Measurements from ENCODE around the gene UCN.
"Not testable (repeated sequence)": the region's sequence is repeated elsewhere in the genome, so short reads cannot be mapped to it uniquely, and the experiment has no call there.

The UCN gene

DNA sequence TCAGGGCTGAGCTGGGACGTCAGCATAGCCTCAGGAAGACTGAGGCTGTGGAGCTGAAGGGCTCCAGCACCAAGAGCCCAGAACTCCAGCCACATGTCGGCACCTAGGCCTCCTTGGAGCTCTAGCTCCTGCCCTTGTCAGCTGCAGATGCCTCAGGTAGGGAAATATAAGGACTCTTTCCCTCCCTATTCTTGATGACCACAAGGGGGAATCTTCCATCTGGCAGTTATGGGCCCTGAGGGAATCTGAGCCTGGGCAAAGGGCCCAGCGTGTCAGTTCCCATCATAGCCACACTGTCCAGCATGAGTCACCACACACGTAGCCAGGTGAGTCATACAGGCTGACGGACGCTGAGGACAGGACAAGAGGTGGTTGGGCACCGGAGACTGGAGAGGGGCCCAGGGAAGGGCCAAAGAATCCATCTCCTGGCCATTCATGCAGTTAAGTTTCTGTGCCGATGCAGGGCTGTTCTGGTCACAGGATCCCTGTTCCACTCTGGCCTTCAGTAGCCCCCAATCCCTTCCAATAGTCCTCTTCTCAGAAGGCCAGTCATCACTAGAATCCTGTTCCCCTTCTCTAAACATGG lies 12.8 kb upstream of the UCN start:
- no peak overlapping the region for H3K27ac ChIP-seq (ENCODE audit: low read depth, low read length, poor library complexity, severe bottlenecking)
- H3K36me3 ChIP-seq (ENCODE audit: insufficient read depth, low read length): peaks cover 14% of the 10 kb centered on the region
- peak overlapping the region; percentile 99; the same call in 1 of the 2 replicates for H3K4me2 ChIP-seq (ENCODE audit: low read length)
- H2AFZ ChIP-seq (ENCODE audit: low read length): no peak overlapping the region
- H3K4me3 ChIP-seq (ENCODE audit: low read depth, low read length, poor library complexity, severe bottlenecking): no peak overlapping the region
- H3K9me2 ChIP-seq (ENCODE audit: low read depth, low read length): no peaks in the 10 kb centered on the region
- peaks cover 5% of the 10 kb centered on the region for H3F3A ChIP-seq (ENCODE audit: insufficient read depth, low read length)
- no peaks in the 10 kb centered on the region for H4K20me1 ChIP-seq (ENCODE audit: insufficient read depth, low read length)
- H3K79me2 ChIP-seq (ENCODE audit: insufficient read depth, low read length): peaks cover 3% of the 10 kb centered on the region; the same call in 1 of the 2 replicates
- TF ChIP-seq CTCF (IDR thresholded peaks at IDR 0.05; ENCODE audit: low read length) (no peak), EZH2 (IDR thresholded peaks at IDR 0.05; ENCODE audit: borderline replicate concordance, low read length) (no peak)
- H3K4me1 ChIP-seq (ENCODE audit: insufficient read depth, low read length, severe bottlenecking): peaks cover 21% of the 10 kb centered on the region
- peak overlapping the region; percentile 100; the same call in 1 of the 2 replicates for H3K9ac ChIP-seq (ENCODE audit: low read length)
- no peaks in the 10 kb centered on the region for H3K27me3 ChIP-seq (ENCODE audit: insufficient read depth, low read length)
- H3K9me3 ChIP-seq (ENCODE audit: low read length): no peaks in the 10 kb centered on the region

GRCh38 chr2:27319839-27320238 lies 11.6 kb upstream of the UCN start:
- H3K4me3 ChIP-seq (ENCODE audit: low read depth, low read length, poor library complexity, severe bottlenecking); H3K79me2 ChIP-seq (ENCODE audit: insufficient read depth, low read length); H3K27me3 ChIP-seq (ENCODE audit: insufficient read depth, low read length); H4K20me1 ChIP-seq (ENCODE audit: insufficient read depth, low read length); H3K9ac ChIP-seq (ENCODE audit: low read length); H2AFZ ChIP-seq (ENCODE audit: low read length); H3K27ac ChIP-seq (ENCODE audit: low read depth, low read length, poor library complexity, severe bottlenecking); H3K4me2 ChIP-seq (ENCODE audit: low read length); H3K9me3 ChIP-seq (ENCODE audit: low read length); H3K9me2 ChIP-seq (ENCODE audit: low read depth, low read length); H3F3A ChIP-seq (ENCODE audit: insufficient read depth, low read length): not testable (repeated sequence)
- H3K4me1 ChIP-seq (ENCODE audit: insufficient read depth, low read length, severe bottlenecking): peaks cover 21% of the 10 kb centered on the region
- H3K36me3 ChIP-seq (ENCODE audit: insufficient read depth, low read length): peaks cover 10% of the 10 kb centered on the region; the same call in 1 of the 2 replicates

GRCh38 chr2:27316655-27317412 lies 8.6 kb upstream of the UCN start:
- Histone ChIP-seq H3K4me2 (ENCODE audit: low read length) (no peak overlapping the region), H3K27ac (ENCODE audit: low read depth, low read length, poor library complexity, severe bottlenecking) (no peak overlapping the region), H4K20me1 (ENCODE audit: insufficient read depth, low read length) (no peaks in the 10 kb centered on the region), H3K36me3 (ENCODE audit: insufficient read depth, low read length) (peaks cover 15% of the 10 kb centered on the region), H3K9ac (ENCODE audit: low read length) (no peak overlapping the region), H3K9me2 (ENCODE audit: low read depth, low read length) (no peaks in the 10 kb centered on the region), H3K27me3 (ENCODE audit: insufficient read depth, low read length) (no peaks in the 10 kb centered on the region), H3K4me3 (ENCODE audit: low read depth, low read length, poor library complexity, severe bottlenecking) (no peak overlapping the region), H3K9me3 (ENCODE audit: low read length) (no peaks in the 10 kb centered on the region), H2AFZ (ENCODE audit: low read length) (no peak overlapping the region), H3F3A (ENCODE audit: insufficient read depth, low read length) (no peaks in the 10 kb centered on the region), H3K79me2 (ENCODE audit: insufficient read depth, low read length) (no peaks in the 10 kb centered on the region), H3K4me1 (ENCODE audit: insufficient read depth, low read length, severe bottlenecking) (peaks cover 6% of the 10 kb centered on the region)
- TF ChIP-seq EZH2 (IDR thresholded peaks at IDR 0.05; ENCODE audit: borderline replicate concordance, low read length): no peak
- TF ChIP-seq CTCF (IDR thresholded peaks at IDR 0.05; ENCODE audit: low read length): no peak
